Measurements from ENCODE around the gene HNRNPA2B1. TPM values are rescaled to one million over a fixed set of nuclear protein-coding genes. Genes with fewer than 3 reads are reported as not detected.

HNRNPA2B1 gene
- total RNA-seq, 2 experiments from 2014 or later = 258 to 1,090 TPM

GRCh38 chr7:26183545-26184280 is 16.8 kb downstream of the HNRNPA2B1 start:
- intact Hi-C loops (cut with micrococcal nuclease; ENCODE audit: unreplicated experiment) = loop anchor here (5.0 kb wide), 1 partner anchor 91 kb away; no protein-coding TSS in a partner anchor

GRCh38 chr7:26182706-26183105 is 17.8 kb downstream of the HNRNPA2B1 start:
- no peak overlapping the region for H3K4me3 ChIP-seq (ENCODE audit: low read depth, low read length, poor library complexity, severe bottlenecking)
- intact Hi-C loops (cut with micrococcal nuclease; ENCODE audit: unreplicated experiment) = loop anchor here (5.0 kb wide), 1 partner anchor 90 kb away; no protein-coding TSS in a partner anchor
- no peak overlapping the region for H3K27ac ChIP-seq (ENCODE audit: low read depth, low read length, poor library complexity, severe bottlenecking)
- H3K4me2 ChIP-seq (ENCODE audit: low read length) = no peak overlapping the region
- ChIA-PET POLR2A (interaction anchor here (1.0 to 1.1 kb wide), 3 partner anchors 10 to 59 kb away, joined by 3 to 5 read pairs (median 3); no protein-coding TSS in a partner anchor), CTCF (ENCODE audit: unreplicated experiment) (no interaction called here)
- TF ChIP-seq EZH2phosphoT487 (IDR thresholded peaks at IDR 0.05; ENCODE audit: borderline replicate concordance, low read depth, low read length) (no peak), CTCF (conservative IDR thresholded peaks at IDR 0.05; ENCODE audit: low read length) (no peak)
- H4K20me1 ChIP-seq (ENCODE audit: insufficient read depth, low read length) = peaks cover 10% of the 10 kb centered on the region
- peaks cover 69% of the 10 kb centered on the region for H3K36me3 ChIP-seq (ENCODE audit: insufficient read depth, low read length)
- H3K9me2 ChIP-seq (ENCODE audit: insufficient read depth, low read length) = no peaks in the 10 kb centered on the region
- no TSS peak for BruUV-seq (replicated peaks)
- peaks cover 2% of the 10 kb centered on the region for H3K4me1 ChIP-seq (ENCODE audit: insufficient read depth, low read length, poor library complexity, severe bottlenecking)
- H2AFZ ChIP-seq (ENCODE audit: low read length) = no peak overlapping the region
- no peak for DNase-seq (ENCODE audit: low spot score)
- no peaks in the 10 kb centered on the region for H3K9me3 ChIP-seq (ENCODE audit: low read length)
- H3K79me2 ChIP-seq (ENCODE audit: insufficient read depth, low read depth, low read length) = no peaks in the 10 kb centered on the region

More at GRCh38 chr7:26183545-26184280, 16.8 kb downstream of the HNRNPA2B1 start:
- peaks cover 75% of the 10 kb centered on the region for H3K36me3 ChIP-seq (ENCODE audit: insufficient read depth, low read length)
- H4K20me1 ChIP-seq (ENCODE audit: insufficient read depth, low read length) = peaks cover 12% of the 10 kb centered on the region
- TF ChIP-seq EZH2phosphoT487 (IDR thresholded peaks at IDR 0.05; ENCODE audit: borderline replicate concordance, low read depth, low read length) = no peak
- TF ChIP-seq CTCF (conservative IDR thresholded peaks at IDR 0.05; ENCODE audit: low read length) = no peak
- peaks cover 12% of the 10 kb centered on the region for H3K4me1 ChIP-seq (ENCODE audit: insufficient read depth, low read length, poor library complexity, severe bottlenecking)
- ChIA-PET CTCF (ENCODE audit: unreplicated experiment) (no interaction called here), POLR2A (interaction anchor here (0.9 to 1.1 kb wide), 3 partner anchors 11 to 58 kb away, joined by 3 to 5 read pairs (median 3); no protein-coding TSS in a partner anchor)
- DNase-seq (ENCODE audit: low spot score) = peak; percentile 22
- no peak overlapping the region for H3K4me3 ChIP-seq (ENCODE audit: low read depth, low read length, poor library complexity, severe bottlenecking)
- H3K9me2 ChIP-seq (ENCODE audit: insufficient read depth, low read length) = no peaks in the 10 kb centered on the region
- no TSS peak for BruUV-seq (replicated peaks)
- no peaks in the 10 kb centered on the region for H3K9me3 ChIP-seq (ENCODE audit: low read length)
- no peaks in the 10 kb centered on the region for H3K79me2 ChIP-seq (ENCODE audit: insufficient read depth, low read depth, low read length)
- H3K4me2 ChIP-seq (ENCODE audit: low read length) = no peak overlapping the region
- peak overlapping the region; percentile 26 for H3K27ac ChIP-seq (ENCODE audit: low read depth, low read length, poor library complexity, severe bottlenecking)
- no peak overlapping the region for H2AFZ ChIP-seq (ENCODE audit: low read length)

- Histone ChIP-seq H3K9me2 (ENCODE audit: insufficient read depth, low read length) (no peaks in the 10 kb centered on the region), H4K20me1 (ENCODE audit: insufficient read depth, low read length) (peaks cover 10% of the 10 kb centered on the region), H3K9me3 (ENCODE audit: low read length) (no peaks in the 10 kb centered on the region), H3K27ac (ENCODE audit: low read depth, low read length, poor library complexity, severe bottlenecking) (no peak overlapping the region), H2AFZ (ENCODE audit: low read length) (no peak overlapping the region), H3K4me3 (ENCODE audit: low read depth, low read length, poor library complexity, severe bottlenecking) (no peak overlapping the region), H3K79me2 (ENCODE audit: insufficient read depth, low read depth, low read length) (no peaks in the 10 kb centered on the region), H3K4me1 (ENCODE audit: insufficient read depth, low read length, poor library complexity, severe bottlenecking) (no peaks in the 10 kb centered on the region), H3K36me3 (ENCODE audit: insufficient read depth, low read length) (peaks cover 65% of the 10 kb centered on the region), H3K4me2 (ENCODE audit: low read length) (no peak overlapping the region)
- DNase-seq (ENCODE audit: low spot score) = no peak
- intact Hi-C loops (cut with micrococcal nuclease; ENCODE audit: unreplicated experiment) = loop anchor here (5.0 kb wide), 1 partner anchor 90 kb away; no protein-coding TSS in a partner anchor
- CTCF ChIA-PET (ENCODE audit: unreplicated experiment) = no interaction called here
- TF ChIP-seq CTCF (conservative IDR thresholded peaks at IDR 0.05; ENCODE audit: low read length) (no peak), EZH2phosphoT487 (IDR thresholded peaks at IDR 0.05; ENCODE audit: borderline replicate concordance, low read depth, low read length) (no peak)
- no TSS peak for BruUV-seq (replicated peaks)
- POLR2A ChIA-PET = interaction anchor here (1.1 to 1.7 kb wide), 3 partner anchors 31 to 92 kb away, joined by 3 to 6 read pairs (median 5); no protein-coding TSS in a partner anchor
Observed at GRCh38 chr7:26182283-26182682, 18.3 kb downstream of the HNRNPA2B1 start.

All from OCI-LY7 (cell line).